ENCODE measurements around the gene BPNT1.

The BPNT1 gene

DNA sequence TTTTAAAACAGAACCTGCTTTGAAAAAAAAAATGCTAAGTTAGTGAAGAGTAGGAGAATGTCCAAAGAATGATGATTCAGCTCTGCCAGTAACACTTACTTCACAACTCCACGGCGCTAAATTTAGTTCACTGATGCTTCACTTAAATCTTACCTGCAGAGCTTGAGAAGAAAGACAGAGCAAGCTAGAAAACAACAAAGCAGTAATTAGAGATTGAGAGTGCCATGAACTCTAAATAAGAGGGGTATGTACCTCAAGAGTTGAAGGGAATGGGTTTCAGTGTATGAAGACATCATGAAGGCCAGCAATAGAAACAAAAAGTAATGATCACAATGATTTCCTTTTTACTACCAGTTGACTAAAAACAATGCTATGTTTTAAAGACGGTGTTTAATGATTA lies 76.1 kb downstream of the BPNT1 start:
- Histone ChIP-seq H3K4me3 (ENCODE audit: low read depth in 1 of 2, low read length in 2 of 2) (no peak overlapping the region), H4K20me1 (ENCODE audit: insufficient read depth, low read length) (no peaks in the 10 kb centered on the region), H2AFZ (ENCODE audit: low read depth, low read length) (no peak overlapping the region), H3K27me3 (ENCODE audit: insufficient read depth, low read length, poor library complexity) (no peaks in the 10 kb centered on the region), H3K4me1 (ENCODE audit: insufficient read depth, low read length) (no peaks in the 10 kb centered on the region), H3K9me3 (ENCODE audit: insufficient read depth, low read length, severe bottlenecking) (no peaks in the 10 kb centered on the region), H3K36me3 (ENCODE audit: insufficient read depth, low read length) (peaks cover 87% of the 10 kb centered on the region), H3K4me2 (ENCODE audit: insufficient read depth, low read length) (no peak overlapping the region), H3K79me2 (ENCODE audit: insufficient read depth, low read length) (no peaks in the 10 kb centered on the region), H3K9ac (ENCODE audit: low read depth, low read length) (no peak overlapping the region), H3K27ac (ENCODE audit: low read length) (no peak overlapping the region)
- ATAC-seq (ENCODE audit: insufficient read depth, low read depth) (no peak), DNase-seq (no peak)
- no peak for TF ChIP-seq EZH2 (IDR thresholded peaks at IDR 0.05; ENCODE audit: borderline replicate concordance, low read depth, low read length, severe bottlenecking)
- TF ChIP-seq, protein P1, sequence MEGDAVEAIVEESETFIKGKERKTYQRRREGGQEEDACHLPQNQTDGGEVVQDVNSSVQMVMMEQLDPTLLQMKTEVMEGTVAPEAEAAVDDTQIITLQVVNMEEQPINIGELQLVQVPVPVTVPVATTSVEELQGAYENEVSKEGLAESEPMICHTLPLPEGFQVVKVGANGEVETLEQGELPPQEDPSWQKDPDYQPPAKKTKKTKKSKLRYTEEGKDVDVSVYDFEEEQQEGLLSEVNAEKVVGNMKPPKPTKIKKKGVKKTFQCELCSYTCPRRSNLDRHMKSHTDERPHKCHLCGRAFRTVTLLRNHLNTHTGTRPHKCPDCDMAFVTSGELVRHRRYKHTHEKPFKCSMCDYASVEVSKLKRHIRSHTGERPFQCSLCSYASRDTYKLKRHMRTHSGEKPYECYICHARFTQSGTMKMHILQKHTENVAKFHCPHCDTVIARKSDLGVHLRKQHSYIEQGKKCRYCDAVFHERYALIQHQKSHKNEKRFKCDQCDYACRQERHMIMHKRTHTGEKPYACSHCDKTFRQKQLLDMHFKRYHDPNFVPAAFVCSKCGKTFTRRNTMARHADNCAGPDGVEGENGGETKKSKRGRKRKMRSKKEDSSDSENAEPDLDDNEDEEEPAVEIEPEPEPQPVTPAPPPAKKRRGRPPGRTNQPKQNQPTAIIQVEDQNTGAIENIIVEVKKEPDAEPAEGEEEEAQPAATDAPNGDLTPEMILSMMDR (IDR thresholded peaks at IDR 0.05; ENCODE audit: borderline replicate concordance, extremely low read depth, low read length, poor library complexity, severe bottlenecking): no peak

DNA sequence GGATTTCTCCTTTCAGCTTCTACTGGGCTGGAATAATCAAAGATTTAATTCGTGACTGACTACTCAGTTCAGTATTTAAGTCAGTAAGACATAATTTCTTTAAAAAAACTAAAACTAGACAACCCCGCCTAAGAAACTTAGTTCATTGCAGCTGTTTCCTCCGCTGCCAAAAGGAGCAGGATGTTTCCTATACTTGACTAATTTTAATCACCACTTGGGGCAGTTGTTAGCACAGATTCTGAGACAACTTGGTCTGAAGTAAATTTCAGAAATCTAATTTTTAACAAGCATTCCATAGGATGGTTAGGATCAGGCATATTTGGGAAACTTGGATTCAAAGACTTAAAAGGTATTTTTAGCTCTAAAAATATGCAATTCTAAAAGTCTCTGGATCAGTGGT lies 77.3 kb downstream of the BPNT1 start:
- Histone ChIP-seq H3K4me1 (ENCODE audit: insufficient read depth, low read length) (no peaks in the 10 kb centered on the region), H4K20me1 (ENCODE audit: insufficient read depth, low read length) (no peaks in the 10 kb centered on the region), H3K9ac (ENCODE audit: low read depth, low read length) (no peak overlapping the region)

DNA sequence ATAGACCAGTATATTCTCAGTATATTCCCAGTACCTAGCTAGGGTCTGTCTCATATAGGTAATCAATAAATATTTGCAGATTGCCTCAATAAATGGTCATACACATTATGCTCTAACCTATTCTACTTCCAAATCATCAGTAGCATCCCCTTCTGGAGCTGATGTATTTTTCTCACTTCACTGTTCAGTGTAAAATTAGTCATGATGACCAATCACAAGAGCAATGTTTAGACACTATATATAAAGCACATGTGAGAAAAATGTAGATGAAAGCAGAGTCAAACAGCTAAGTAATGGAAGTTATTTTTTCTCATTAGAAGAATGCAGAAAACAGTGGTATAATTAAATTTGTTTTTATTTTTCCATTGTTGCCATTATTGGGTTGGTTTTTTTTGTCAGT lies 78.0 kb downstream of the BPNT1 start:
- no peaks in the 10 kb centered on the region for H3K79me2 ChIP-seq (ENCODE audit: insufficient read depth, low read length)
- H4K20me1 ChIP-seq (ENCODE audit: insufficient read depth, low read length): no peaks in the 10 kb centered on the region
- no peak overlapping the region for H2AFZ ChIP-seq (ENCODE audit: low read depth, low read length)
- H3K4me1 ChIP-seq (ENCODE audit: insufficient read depth, low read length): no peaks in the 10 kb centered on the region
- TF ChIP-seq, protein P1 (IDR thresholded peaks at IDR 0.05; ENCODE audit: borderline replicate concordance, extremely low read depth, low read length, poor library complexity, severe bottlenecking): no peak
- no peak for TF ChIP-seq EZH2 (IDR thresholded peaks at IDR 0.05; ENCODE audit: borderline replicate concordance, low read depth, low read length, severe bottlenecking)
- ATAC-seq (ENCODE audit: insufficient read depth, low read depth) (no peak), DNase-seq (no peak)
- no peak overlapping the region for H3K4me2 ChIP-seq (ENCODE audit: insufficient read depth, low read length)
- no peaks in the 10 kb centered on the region for H3K27me3 ChIP-seq (ENCODE audit: insufficient read depth, low read length, poor library complexity)
- no peak overlapping the region for H3K27ac ChIP-seq (ENCODE audit: low read length)
- H3K9me3 ChIP-seq (ENCODE audit: insufficient read depth, low read length, severe bottlenecking): no peaks in the 10 kb centered on the region
- no peak overlapping the region for H3K9ac ChIP-seq (ENCODE audit: low read depth, low read length)
- H3K36me3 ChIP-seq (ENCODE audit: insufficient read depth, low read length): peaks cover 84% of the 10 kb centered on the region
- no peak overlapping the region for H3K4me3 ChIP-seq (ENCODE audit: low read depth in 1 of 2, low read length in 2 of 2)

More for the DNA sequence above, 77.3 kb downstream of the BPNT1 start:
- Histone ChIP-seq H3K27ac (ENCODE audit: low read length) (no peak overlapping the region), H3K4me2 (ENCODE audit: insufficient read depth, low read length) (no peak overlapping the region), H3K79me2 (ENCODE audit: insufficient read depth, low read length) (no peaks in the 10 kb centered on the region), H3K36me3 (ENCODE audit: insufficient read depth, low read length) (peaks cover 82% of the 10 kb centered on the region), H3K9me3 (ENCODE audit: insufficient read depth, low read length, severe bottlenecking) (no peaks in the 10 kb centered on the region), H3K4me3 (ENCODE audit: low read depth in 1 of 2, low read length in 2 of 2) (no peak overlapping the region), H2AFZ (ENCODE audit: low read depth, low read length) (no peak overlapping the region), H3K27me3 (ENCODE audit: insufficient read depth, low read length, poor library complexity) (no peaks in the 10 kb centered on the region)
- TF ChIP-seq EZH2 (IDR thresholded peaks at IDR 0.05; ENCODE audit: borderline replicate concordance, low read depth, low read length, severe bottlenecking): no peak
- TF ChIP-seq, protein P1 (IDR thresholded peaks at IDR 0.05; ENCODE audit: borderline replicate concordance, extremely low read depth, low read length, poor library complexity, severe bottlenecking): peak; percentile 17
- DNase-seq: no peak
- ATAC-seq (ENCODE audit: insufficient read depth, low read depth): no peak; the same call in 2 of the 3 replicates

All from DND-41 (cell line).